Keratinocyte (primary cell): ENCODE measurements around the gene MARCHF3. TPM values are rescaled to one million over a fixed set of nuclear protein-coding genes. Genes with fewer than 3 reads are reported as not detected.

ENCODE experiments used
- DNase-seq: peaks from one replicate; pipeline ENCODE4 v3.0.0-alpha.2; 2011; ENCODE audit warnings: low read depth, missing footprints, low spot score
- FAIRE-seq: peaks from 2 replicates; lab custom pipeline; 2011; peaks lifted over from hg19 to GRCh38; lab: Jason Lieb, UNC
- H2AFZ ChIP-seq: 2 replicates; pipeline ENCODE4 v1.6.0; 2012; ENCODE audit warnings: low read length, control low read depth, inconsistent platforms; ENCODE audit not compliant: control insufficient read depth
- H3K27ac ChIP-seq: 2 replicates; pipeline ENCODE4 v1.5.1; 2011; ENCODE audit warnings: low read length; ENCODE audit not compliant: control insufficient read depth, insufficient read depth
- H3K27me3 ChIP-seq: 3 replicates; pipeline ENCODE4 v1.6.0; 2011; ENCODE audit warnings: low read length; ENCODE audit not compliant: control insufficient read depth, insufficient read depth; ENCODE audit errors: extremely low read depth
- H3K36me3 ChIP-seq, 2 experiments: 2 replicates in 1 of 2; 3 replicates in 1 of 2; pipeline ENCODE4 v1.5.1; 2011; ENCODE audit warnings: low read length in 2 of 2, mild to moderate bottlenecking in 1 of 2; ENCODE audit not compliant: control insufficient read depth in 2 of 2, insufficient read depth in 2 of 2; ENCODE audit errors: extremely low read depth in 1 of 2
- H3K4me1 ChIP-seq: 3 replicates; pipeline ENCODE4 v1.5.1; 2011; ENCODE audit warnings: low read length; ENCODE audit not compliant: control insufficient read depth, insufficient read depth; ENCODE audit errors: extremely low read depth
- H3K4me2 ChIP-seq: 3 replicates; pipeline ENCODE4 v1.6.0; 2011; ENCODE audit warnings: low read depth, low read length; ENCODE audit not compliant: control insufficient read depth, insufficient read depth; ENCODE audit errors: extremely low read depth
- H3K4me3 ChIP-seq, 3 experiments: fragments of 200-600 bp in 1 of 3; sonication (generic) in 1 of 3; 2 replicates in 2 of 3; 3 replicates in 1 of 3; pipeline ENCODE4 v1.5.1; 2011 to 2016; ENCODE audit warnings: low read length in 3 of 3, mild to moderate bottlenecking in 3 of 3, control low read depth in 2 of 3, inconsistent platforms in 1 of 3, low read depth in 1 of 3, mixed read lengths in 1 of 3, mixed run types in 1 of 3, moderate library complexity in 1 of 3; ENCODE audit not compliant: control insufficient read depth in 2 of 3, insufficient read depth in 2 of 3; ENCODE audit errors: extremely low read depth in 1 of 3
- H3K79me2 ChIP-seq: 2 replicates; pipeline ENCODE4 v1.6.0; 2012; ENCODE audit warnings: low read length; ENCODE audit not compliant: control insufficient read depth, insufficient read depth
- H3K9ac ChIP-seq: 3 replicates; pipeline ENCODE4 v1.6.0; 2011; ENCODE audit warnings: low read length; ENCODE audit not compliant: control insufficient read depth, insufficient read depth; ENCODE audit errors: extremely low read depth
- H3K9me1 ChIP-seq: 3 replicates; pipeline ENCODE4 v1.6.0; 2011; ENCODE audit warnings: low read length; ENCODE audit not compliant: control insufficient read depth, insufficient read depth; ENCODE audit errors: extremely low read depth
- H3K9me3 ChIP-seq: 2 replicates; pipeline ENCODE4 v1.5.1; 2012; ENCODE audit warnings: low read depth, low read length; ENCODE audit not compliant: control insufficient read depth
- H4K20me1 ChIP-seq: 3 replicates; pipeline ENCODE4 v1.6.0; 2011; ENCODE audit warnings: low read length; ENCODE audit not compliant: control insufficient read depth, insufficient read depth; ENCODE audit errors: extremely low read depth
- EZH2 ChIP-seq: IDR thresholded peaks from one replicate; pipeline ENCODE4 v1.6.1; 2012; ENCODE audit warnings: inconsistent platforms, mild to moderate bottlenecking, low read length, moderate library complexity
- dilution Hi-C: fragments of 300-500 bp; cut with MboI; formaldehyde crosslinking; loops from one replicate; pipeline ENCODE4 v1.7.0; 2020; ENCODE audit warnings: low sequenced_read_pairs; ENCODE audit not compliant: extremely low pct_ligation_motif_present
- polyA plus RNA-seq, 5 experiments: library from polyadenylated mRNA; depleted of rRNA in 3 of 5; stranded (reverse) in 3 of 5; stranded (forward) in 1 of 5; unstranded in 1 of 5; fragments of >200 nt; gene quantifications; 1 replicate in 1 of 5; 2 replicates in 3 of 5; 3 replicates in 1 of 5; pipeline versions ENCODE4 v1.2.1 to v1.2.3, GENCODE V29; 2011 to 2012; ENCODE audit warnings: missing spikeins in 2 of 5, low read depth in 1 of 5, low replicate concordance in 1 of 5
- TF ChIP-seq, protein P1 (sequence below), 3 experiments: IDR thresholded peaks in 1 of 3; conservative IDR thresholded peaks in 1 of 3; optimal IDR thresholded peaks in 1 of 3; 2 replicates in 2 of 3; 3 replicates in 1 of 3; pipeline versions ENCODE3 to v1.5.1; 2011; ENCODE audit warnings: low read length in 3 of 3, mild to moderate bottlenecking in 3 of 3, moderate library complexity in 2 of 3, control low read depth in 1 of 3, inconsistent platforms in 1 of 3; ENCODE audit not compliant: insufficient read depth in 2 of 3; ENCODE audit errors: extremely low read depth in 1 of 3

The MARCHF3 gene
- polyA plus RNA-seq, 1 donor (not counting 4 experiments of a cell fraction or from before 2014, with no cell fraction given), result 0.45 TPM

DNA sequence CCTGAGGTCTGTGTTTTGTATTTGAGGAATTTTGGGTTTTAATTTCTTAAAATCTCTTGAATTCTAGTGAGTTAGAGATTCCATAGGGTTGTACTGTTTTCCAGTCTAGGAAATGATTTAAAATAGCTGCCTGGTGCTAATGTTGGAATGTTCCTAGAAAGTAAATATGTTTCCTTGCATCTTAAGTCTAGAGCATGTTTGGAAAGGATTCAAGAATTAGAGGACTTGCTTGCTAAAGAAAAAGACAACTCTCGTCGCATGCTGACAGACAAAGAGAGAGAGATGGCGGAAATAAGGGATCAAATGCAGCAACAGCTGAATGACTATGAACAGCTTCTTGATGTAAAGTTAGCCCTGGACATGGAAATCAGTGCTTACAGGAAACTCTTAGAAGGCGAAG is 211.6 kb downstream of the MARCHF3 start:
- H3K79me2 ChIP-seq, result no peaks in the 10 kb centered on the region
- dilution Hi-C loops, result no loop called here

More for the DNA sequence above, 211.6 kb downstream of the MARCHF3 start:
- TF ChIP-seq, protein P1, sequence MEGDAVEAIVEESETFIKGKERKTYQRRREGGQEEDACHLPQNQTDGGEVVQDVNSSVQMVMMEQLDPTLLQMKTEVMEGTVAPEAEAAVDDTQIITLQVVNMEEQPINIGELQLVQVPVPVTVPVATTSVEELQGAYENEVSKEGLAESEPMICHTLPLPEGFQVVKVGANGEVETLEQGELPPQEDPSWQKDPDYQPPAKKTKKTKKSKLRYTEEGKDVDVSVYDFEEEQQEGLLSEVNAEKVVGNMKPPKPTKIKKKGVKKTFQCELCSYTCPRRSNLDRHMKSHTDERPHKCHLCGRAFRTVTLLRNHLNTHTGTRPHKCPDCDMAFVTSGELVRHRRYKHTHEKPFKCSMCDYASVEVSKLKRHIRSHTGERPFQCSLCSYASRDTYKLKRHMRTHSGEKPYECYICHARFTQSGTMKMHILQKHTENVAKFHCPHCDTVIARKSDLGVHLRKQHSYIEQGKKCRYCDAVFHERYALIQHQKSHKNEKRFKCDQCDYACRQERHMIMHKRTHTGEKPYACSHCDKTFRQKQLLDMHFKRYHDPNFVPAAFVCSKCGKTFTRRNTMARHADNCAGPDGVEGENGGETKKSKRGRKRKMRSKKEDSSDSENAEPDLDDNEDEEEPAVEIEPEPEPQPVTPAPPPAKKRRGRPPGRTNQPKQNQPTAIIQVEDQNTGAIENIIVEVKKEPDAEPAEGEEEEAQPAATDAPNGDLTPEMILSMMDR (optimal IDR thresholded peaks at IDR 0.05 in 1 of 3, IDR thresholded peaks at IDR 0.05 in 1 of 3, conservative IDR thresholded peaks at IDR 0.05 in 1 of 3; ENCODE audit: extremely low read depth in 1 of 3, insufficient read depth in 2 of 3, low read length in 3 of 3), result no peak
- TF ChIP-seq EZH2, result no peak
- Histone ChIP-seq H3K9me1 (no peaks in the 10 kb centered on the region), H4K20me1 (no peaks in the 10 kb centered on the region), H3K27me3 (no peaks in the 10 kb centered on the region), H3K4me3 (no peak overlapping the region), H3K9me3 (no peaks in the 10 kb centered on the region), H3K4me1 (peaks cover 3% of the 10 kb centered on the region), H3K27ac (no peak overlapping the region), H2AFZ (no peak overlapping the region), H3K4me2 (no peak overlapping the region), H3K36me3 (peaks cover 0 to 6% of the 10 kb centered on the region in 2 experiments), H3K9ac (no peak overlapping the region)
- no peak for FAIRE-seq
- DNase-seq, result no peak

Other genes with a start within 250 kb of the MARCHF3 start
- 4.6 to 7.2 TPM (median 5.1 TPM) in 3 replicates for gene C5orf63, start 42.9 kb upstream of the MARCHF3 start, polyA plus RNA-seq